GM23248 (cell line): ENCODE results near the gene METTL8. TPM values are rescaled to one million over a fixed set of nuclear protein-coding genes. Genes with fewer than 3 reads are reported as not detected.
"Not testable (repeated sequence)": the region's sequence is repeated elsewhere in the genome, so short reads cannot be mapped to it uniquely, and the experiment has no call there.

Source experiments
- DNase-seq: peaks from one replicate; pipeline ENCODE4 v3.0.0-alpha.2; 2015
- H2AFZ ChIP-seq: fragments of 200-600 bp; sonication (generic); 2 replicates; pipeline ENCODE4 v1.6.1; 2016; ENCODE audit warnings: antibody characterized with exemption
- H3F3A ChIP-seq: fragments of 200-600 bp; sonication (generic); 2 replicates; pipeline ENCODE4 v1.6.1; 2016; ENCODE audit warnings: mild to moderate bottlenecking, antibody characterized with exemption, mixed run types; ENCODE audit not compliant: insufficient read depth
- H3K27ac ChIP-seq: fragments of 200-600 bp; sonication (generic); 2 replicates; pipeline ENCODE4 v1.5.1; 2016; ENCODE audit warnings: mild to moderate bottlenecking
- H3K27me3 ChIP-seq: fragments of 200-600 bp; sonication (generic); replicated peaks from 2 replicates; pipeline ENCODE4 v1.6.1; 2016; ENCODE audit warnings: mild to moderate bottlenecking; ENCODE audit not compliant: insufficient read depth
- H3K36me3 ChIP-seq: fragments of 200-600 bp; sonication (generic); 2 replicates; pipeline ENCODE4 v1.6.1; 2016; ENCODE audit warnings: low read depth, mild to moderate bottlenecking
- H3K4me1 ChIP-seq: fragments of 200-600 bp; sonication (generic); 2 replicates; pipeline ENCODE4 v1.6.1; 2016; ENCODE audit warnings: mild to moderate bottlenecking; ENCODE audit not compliant: insufficient read depth
- H3K4me2 ChIP-seq: fragments of 200-600 bp; sonication (generic); one replicate; pipeline ENCODE4 v1.6.1; 2016; ENCODE audit warnings: mild to moderate bottlenecking; ENCODE audit not compliant: unreplicated experiment
- H3K4me3 ChIP-seq: fragments of 200-600 bp; sonication (generic); 2 replicates; pipeline ENCODE4 v1.5.1; 2016; ENCODE audit warnings: mild to moderate bottlenecking
- H3K79me2 ChIP-seq: fragments of 200-600 bp; sonication (generic); 2 replicates; pipeline ENCODE4 v1.6.1; 2016; ENCODE audit warnings: mild to moderate bottlenecking; ENCODE audit not compliant: insufficient read depth
- H3K9ac ChIP-seq: fragments of 200-600 bp; sonication (generic); 2 replicates; pipeline ENCODE4 v1.6.1; 2016; ENCODE audit warnings: mild to moderate bottlenecking
- H3K9me2 ChIP-seq: fragments of 200-600 bp; sonication (generic); 2 replicates; pipeline ENCODE4 v1.6.1; 2016; ENCODE audit warnings: mixed run types, mild to moderate bottlenecking, moderate library complexity; ENCODE audit not compliant: insufficient read depth
- H3K9me3 ChIP-seq: fragments of 200-600 bp; sonication (generic); one replicate; pipeline ENCODE4 v1.6.1; 2017; ENCODE audit warnings: low read depth
- H4K20me1 ChIP-seq: fragments of 200-600 bp; sonication (generic); 2 replicates; pipeline ENCODE4 v1.6.0; 2016; ENCODE audit not compliant: insufficient read depth
- EZH2 ChIP-seq: fragments of 200-600 bp; sonication (generic); IDR thresholded peaks from 2 replicates; pipeline ENCODE4 v1.6.1; 2018; ENCODE audit warnings: antibody characterized with exemption, mild to moderate bottlenecking; ENCODE audit not compliant: insufficient read depth, poor library complexity, severe bottlenecking
- EZH2phosphoT487 ChIP-seq: fragments of 200-600 bp; sonication (generic); IDR thresholded peaks from 2 replicates; pipeline ENCODE4 v1.6.1; 2018; ENCODE audit warnings: antibody characterized with exemption, moderate library complexity, mild to moderate bottlenecking, low read depth; ENCODE audit not compliant: insufficient read depth
- WGBS, 2 experiments: methylation state at CpG; one replicate each; pipeline ENCODE4 v1.1.6; 2015 to 2017; ENCODE audit warnings: low lambda C conversion rate in 2 of 2, low coverage in 1 of 2; ENCODE audit errors: missing lambda C conversion rate in 2 of 2; 5-methylcytosine and 5-hydroxymethylcytosine counted together
- in situ Hi-C: fragments of 300-500 bp; cut with MboI; formaldehyde crosslinking; loops from 2 replicates; pipeline ENCODE4 v1.15.0; 2020
- polyA plus RNA-seq: library from polyadenylated mRNA; unstranded; fragments of >200 nt; fragmentation: Nextera tagmentation; extraction: Ambion mirVana; gene quantifications from 2 replicates; pipeline ENCODE4 v1.2.1, GENCODE V29; 2016
- total RNA-seq: library from RNA; depleted of rRNA; stranded (reverse); fragments of >200 nt; shearing (Covaris generic); gene quantifications from 2 replicates; pipeline ENCODE4 v1.2.3, GENCODE V29; 2014

The METTL8 gene
- total and polyA plus RNA-seq, 2 experiments from 2014 or later, result 27.2 to 38.5 TPM

GRCh38 chr2:171317492-171318125, 116.2 kb downstream of the METTL8 start:
- TF ChIP-seq EZH2phosphoT487 (no peak), EZH2 (no peak)
- Histone ChIP-seq H3K4me2 (no peak overlapping the region), H2AFZ (no peak overlapping the region), H3K27me3 (no peaks in the 10 kb centered on the region), H3K79me2 (no peaks in the 10 kb centered on the region), H3K9me3 (no peaks in the 10 kb centered on the region), H3K36me3 (no peaks in the 10 kb centered on the region), H3K4me1 (peaks cover 3% of the 10 kb centered on the region; the same call in 1 of the 2 replicates), H3F3A (no peaks in the 10 kb centered on the region), H3K9me2 (no peaks in the 10 kb centered on the region), H3K9ac (no peak overlapping the region), H3K27ac (no peak overlapping the region), H4K20me1 (no peaks in the 10 kb centered on the region), H3K4me3 (no peak overlapping the region)
- in situ Hi-C loops, result no loop called here
- 89% methylated on average over 4 of the region's 4 CpGs for WGBS, 2 experiments
- DNase-seq, result no peak

- TF ChIP-seq EZH2, result no peak
- no peak for TF ChIP-seq EZH2phosphoT487
- in situ Hi-C loops, result no loop called here
- 95 to 96% methylated on average over 7 of the region's 7 CpGs for WGBS, 2 experiments
Observed at GRCh38 chr2:171316755-171317337, 116.9 kb downstream of the METTL8 start.

GRCh38 chr2:171316220-171316619, 117.6 kb downstream of the METTL8 start:
- Histone ChIP-seq H3K9ac (no peak overlapping the region), H4K20me1 (no peaks in the 10 kb centered on the region), H3K79me2 (no peaks in the 10 kb centered on the region), H3K27ac (no peak overlapping the region), H3K27me3 (no peaks in the 10 kb centered on the region), H2AFZ (no peak overlapping the region), H3K9me3 (no peaks in the 10 kb centered on the region), H3K4me1 (peaks cover 3% of the 10 kb centered on the region; the same call in 1 of the 2 replicates), H3K4me3 (no peak overlapping the region), H3K36me3 (no peaks in the 10 kb centered on the region), H3F3A (no peaks in the 10 kb centered on the region), H3K9me2 (no peaks in the 10 kb centered on the region), H3K4me2 (no peak overlapping the region)
- DNase-seq, result no peak
- in situ Hi-C loops, result no loop called here
- TF ChIP-seq EZH2phosphoT487 (no peak), EZH2 (no peak)
- 74 to 79% methylated on average over 2 of the region's 2 CpGs for WGBS, 2 experiments

More at GRCh38 chr2:171316755-171317337, 116.9 kb downstream of the METTL8 start:
- Histone ChIP-seq H3K4me3 (no peak overlapping the region), H3K27ac (no peak overlapping the region), H3K9ac (no peak overlapping the region), H3K36me3 (no peaks in the 10 kb centered on the region), H3K9me3 (no peaks in the 10 kb centered on the region), H2AFZ (no peak overlapping the region), H3K27me3 (no peaks in the 10 kb centered on the region), H3K79me2 (no peaks in the 10 kb centered on the region), H3K4me2 (no peak overlapping the region), H3F3A (no peaks in the 10 kb centered on the region), H4K20me1 (no peaks in the 10 kb centered on the region), H3K4me1 (peaks cover 3% of the 10 kb centered on the region; the same call in 1 of the 2 replicates), H3K9me2 (no peaks in the 10 kb centered on the region)
- DNase-seq, result no peak

- Histone ChIP-seq H3K36me3 (no peaks in the 10 kb centered on the region), H3K4me2 (no peak overlapping the region), H3K4me1 (peaks cover 3% of the 10 kb centered on the region; the same call in 1 of the 2 replicates), H3K9me3 (no peaks in the 10 kb centered on the region), H4K20me1 (no peaks in the 10 kb centered on the region), H2AFZ (no peak overlapping the region), H3K9ac (no peak overlapping the region), H3F3A (no peaks in the 10 kb centered on the region), H3K79me2 (no peaks in the 10 kb centered on the region), H3K27me3 (no peaks in the 10 kb centered on the region), H3K27ac (no peak overlapping the region), H3K9me2 (no peaks in the 10 kb centered on the region), H3K4me3 (no peak overlapping the region)
- in situ Hi-C loops, result no loop called here
- 93 to 97% methylated on average over 3 of the region's 3 CpGs for WGBS, 2 experiments
- TF ChIP-seq EZH2 (no peak), EZH2phosphoT487 (no peak)
- DNase-seq, result no peak
Observed at GRCh38 chr2:171315781-171316180, 118.0 kb downstream of the METTL8 start.

- H3K27me3 ChIP-seq, H3F3A ChIP-seq, H3K36me3 ChIP-seq, H2AFZ ChIP-seq, H3K27ac ChIP-seq, H3K9ac ChIP-seq, H3K9me2 ChIP-seq, H3K4me2 ChIP-seq, H3K79me2 ChIP-seq, H3K4me1 ChIP-seq, H3K4me3 ChIP-seq, H3K9me3 ChIP-seq, in situ Hi-C loops, H4K20me1 ChIP-seq, DNase-seq: not testable (repeated sequence)
- 73 to 75% methylated on average over 3 of the region's 3 CpGs for WGBS, 2 experiments
Observed at GRCh38 chr2:171312182-171312581, 121.6 kb downstream of the METTL8 start.

GRCh38 chr2:171311589-171311988, 122.2 kb downstream of the METTL8 start:
- H2AFZ ChIP-seq, H3K27ac ChIP-seq, H3K4me2 ChIP-seq, H3K4me3 ChIP-seq, in situ Hi-C loops, H3K9ac ChIP-seq, H3K9me3 ChIP-seq, DNase-seq, H3K27me3 ChIP-seq, H4K20me1 ChIP-seq, H3K9me2 ChIP-seq, H3K79me2 ChIP-seq, H3F3A ChIP-seq, H3K4me1 ChIP-seq, H3K36me3 ChIP-seq: not testable (repeated sequence)
- WGBS, 2 experiments, result 46 to 67% methylated on average over 1 of the region's 1 CpG
